Mammary epithelial cell (primary cell): ENCODE measurements around the gene DNAJC27.

Source experiments
- CTCF ChIP-seq, 2 donors: IDR thresholded peaks in 1 of 2; conservative IDR thresholded peaks in 1 of 2; 2 replicates each; pipeline ENCODE4 v1.5.1; 2011 to 2012; ENCODE audit warnings: inconsistent platforms in 2 of 2, low read length in 2 of 2, mild to moderate bottlenecking in 2 of 2, control low read depth in 1 of 2, low read depth in 1 of 2; ENCODE audit not compliant: insufficient read depth in 1 of 2; ENCODE audit errors: extremely low read depth in 1 of 2
- EZH2 ChIP-seq: IDR thresholded peaks from 2 replicates; pipeline ENCODE4 v1.6.1; 2012; ENCODE audit warnings: low read length, inconsistent platforms, borderline replicate concordance

GRCh38 chr2:24903161-24904103 lies 68.3 kb downstream of the DNAJC27 start:
- TF ChIP-seq CTCF (conservative IDR thresholded peaks at IDR 0.05 in 1 of 2, IDR thresholded peaks at IDR 0.05 in 1 of 2; ENCODE audit: extremely low read depth in 1 of 2, insufficient read depth in 1 of 2, low read depth in 1 of 2, low read length in 2 of 2), result no peak
- no peak for TF ChIP-seq EZH2
